ENCODE measurements around the gene DNAH12. TPM values are rescaled to one million over a fixed set of nuclear protein-coding genes. Genes with fewer than 3 reads are reported as not detected.
"Not testable (repeated sequence)": the region's sequence is repeated elsewhere in the genome, so short reads cannot be mapped to it uniquely, and the experiment has no call there.

The DNAH12 gene
- total RNA-seq, 1 donor from 2014 or later: not detected

GRCh38 chr3:57326498-57326897, 217.6 kb downstream of the DNAH12 start:
- H3K9me3 Mint-ChIP-seq; intact Hi-C loops (cut with micrococcal nuclease); DNase-seq (ENCODE audit: low spot score); H3K27me3 Mint-ChIP-seq (ENCODE audit: low read depth); H3K36me3 Mint-ChIP-seq (ENCODE audit: low read depth); H3K4me3 Mint-ChIP-seq (ENCODE audit: low read depth); H3K27ac Mint-ChIP-seq; H3K4me1 Mint-ChIP-seq (ENCODE audit: low read depth): not testable (repeated sequence)

DNA sequence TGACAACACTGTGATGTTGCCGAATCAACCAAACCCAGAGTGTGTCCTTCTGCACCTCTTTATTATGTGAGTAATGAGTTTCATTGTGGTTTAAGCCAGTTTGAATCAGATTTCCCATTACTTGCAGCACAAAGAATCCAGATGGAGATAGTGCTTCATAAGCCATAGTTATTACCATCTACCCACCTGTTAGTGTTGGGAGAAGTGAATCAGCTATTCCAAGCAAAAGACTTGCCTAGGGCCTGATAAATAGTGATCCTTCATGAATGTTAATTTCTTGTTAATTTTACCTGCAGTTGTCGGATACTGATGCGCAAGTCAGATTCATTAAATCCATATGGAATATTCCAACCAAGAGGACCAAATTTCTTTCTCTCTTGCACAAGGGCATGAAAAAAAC, 229.9 kb downstream of the DNAH12 start:
- H3K9me3 Mint-ChIP-seq: no peaks in the 10 kb centered on the region
- intact Hi-C loops (cut with micrococcal nuclease): no loop called here
- H3K4me3 Mint-ChIP-seq (ENCODE audit: low read depth): no peak overlapping the region
- H3K36me3 Mint-ChIP-seq (ENCODE audit: low read depth): no peaks in the 10 kb centered on the region
- H3K27ac Mint-ChIP-seq: no peak overlapping the region
- no peak for DNase-seq (ENCODE audit: low spot score)
- H3K4me1 Mint-ChIP-seq (ENCODE audit: low read depth): no peaks in the 10 kb centered on the region
- peaks cover 26% of the 10 kb centered on the region for H3K27me3 Mint-ChIP-seq (ENCODE audit: low read depth)

GRCh38 chr3:57309769-57310360, 234.3 kb downstream of the DNAH12 start:
- H3K36me3 Mint-ChIP-seq (ENCODE audit: low read depth): no peaks in the 10 kb centered on the region
- H3K27me3 Mint-ChIP-seq (ENCODE audit: low read depth): peaks cover 6% of the 10 kb centered on the region
- H3K9me3 Mint-ChIP-seq: no peaks in the 10 kb centered on the region
- no peak for DNase-seq (ENCODE audit: low spot score)
- H3K4me3 Mint-ChIP-seq (ENCODE audit: low read depth): no peak overlapping the region
- no peak overlapping the region for H3K27ac Mint-ChIP-seq
- no peaks in the 10 kb centered on the region for H3K4me1 Mint-ChIP-seq (ENCODE audit: low read depth)
- intact Hi-C loops (cut with micrococcal nuclease): no loop called here

DNA sequence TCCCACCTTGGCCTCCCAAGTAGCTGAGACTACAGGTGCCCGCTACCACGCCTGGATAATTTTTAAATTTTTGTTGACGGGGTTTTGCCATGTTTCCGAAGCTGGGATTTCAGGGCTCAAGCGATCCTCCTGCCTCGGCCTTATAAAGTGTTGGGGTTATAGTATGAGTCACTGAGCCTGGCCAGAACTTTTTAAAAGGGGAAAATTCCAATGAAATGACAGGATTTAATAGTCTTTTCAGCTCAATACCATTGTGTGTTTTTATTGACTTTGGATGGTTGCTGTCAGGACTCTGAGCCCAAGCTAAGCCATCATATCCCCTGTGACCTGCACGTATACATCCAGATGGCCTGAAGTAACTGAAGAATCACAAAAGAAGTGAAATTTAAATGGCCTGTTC, 240.6 kb downstream of the DNAH12 start:
- H3K4me1 Mint-ChIP-seq (ENCODE audit: low read depth); H3K27ac Mint-ChIP-seq; DNase-seq (ENCODE audit: low spot score); intact Hi-C loops (cut with micrococcal nuclease); H3K36me3 Mint-ChIP-seq (ENCODE audit: low read depth); H3K27me3 Mint-ChIP-seq (ENCODE audit: low read depth); H3K4me3 Mint-ChIP-seq (ENCODE audit: low read depth); H3K9me3 Mint-ChIP-seq: not testable (repeated sequence)

GRCh38 chr3:57298041-57298440, 246.1 kb downstream of the DNAH12 start:
- intact Hi-C loops (cut with micrococcal nuclease): no loop called here
- no peaks in the 10 kb centered on the region for H3K9me3 Mint-ChIP-seq

GRCh38 chr3:57292897-57293526, 251.1 kb downstream of the DNAH12 start:
- H3K27me3 Mint-ChIP-seq (ENCODE audit: low read depth): peaks cover 23% of the 10 kb centered on the region
- DNase-seq (ENCODE audit: low spot score): no peak
- H3K4me3 Mint-ChIP-seq (ENCODE audit: low read depth): no peak overlapping the region
- peaks cover 4% of the 10 kb centered on the region for H3K4me1 Mint-ChIP-seq (ENCODE audit: low read depth)
- intact Hi-C loops (cut with micrococcal nuclease): no loop called here
- no peak overlapping the region for H3K27ac Mint-ChIP-seq
- H3K9me3 Mint-ChIP-seq: no peaks in the 10 kb centered on the region
- H3K36me3 Mint-ChIP-seq (ENCODE audit: low read depth): no peaks in the 10 kb centered on the region

More at GRCh38 chr3:57298041-57298440, 246.1 kb downstream of the DNAH12 start:
- Mint-ChIP-seq H3K4me3 (ENCODE audit: low read depth) (no peak overlapping the region), H3K36me3 (ENCODE audit: low read depth) (no peaks in the 10 kb centered on the region), H3K27me3 (ENCODE audit: low read depth) (peaks cover 19% of the 10 kb centered on the region), H3K4me1 (ENCODE audit: low read depth) (no peaks in the 10 kb centered on the region), H3K27ac (no peak overlapping the region)
- DNase-seq (ENCODE audit: low spot score): no peak

GRCh38 chr3:57292159-57292896, 251.8 kb downstream of the DNAH12 start, which contains the start of gene ASB14:
TSS of gene ASB14 (minus strand) at chr3:57292685. CDS start at chr3:57292033, 652 bp downstream.
- no peak for DNase-seq (ENCODE audit: low spot score)
- Mint-ChIP-seq H3K4me3 (ENCODE audit: low read depth) (no peak within 1 kb of the TSS), H3K36me3 (ENCODE audit: low read depth) (no peaks in the 10 kb centered on the region), H3K27me3 (ENCODE audit: low read depth) (peaks cover 18% of the 10 kb centered on the region), H3K9me3 (no peaks in the 10 kb centered on the region), H3K4me1 (ENCODE audit: low read depth) (peaks cover 4% of the 10 kb centered on the region), H3K27ac (no peak within 1 kb of the TSS)
- intact Hi-C loops (cut with micrococcal nuclease): no loop called here

DNA sequence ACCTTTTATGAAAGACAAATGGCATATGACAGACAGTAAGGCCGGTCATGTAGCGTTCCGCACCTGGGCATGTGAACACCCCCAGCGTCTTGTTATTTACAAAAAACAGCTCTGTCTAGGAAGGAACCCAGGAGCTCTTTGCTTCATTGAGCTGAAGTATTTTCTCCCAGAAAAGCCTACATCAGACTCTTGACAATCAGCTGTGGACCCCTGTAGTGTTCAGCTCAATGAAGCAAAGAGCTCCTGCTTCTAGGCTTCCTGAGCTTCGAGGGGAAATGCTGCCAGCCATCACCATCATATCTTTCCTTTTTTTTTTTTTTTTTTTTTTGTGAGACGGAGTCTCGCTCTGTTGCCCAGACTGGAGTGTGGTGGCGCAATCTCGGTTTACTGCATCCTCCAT, 255.7 kb downstream of the DNAH12 start:
- intact Hi-C loops (cut with micrococcal nuclease): no loop called here
- Mint-ChIP-seq H3K4me1 (ENCODE audit: low read depth) (peaks cover 4% of the 10 kb centered on the region), H3K4me3 (ENCODE audit: low read depth) (no peak overlapping the region), H3K27me3 (ENCODE audit: low read depth) (peaks cover 14% of the 10 kb centered on the region), H3K27ac (no peak overlapping the region), H3K9me3 (peaks cover 4% of the 10 kb centered on the region), H3K36me3 (ENCODE audit: low read depth) (no peaks in the 10 kb centered on the region)
- DNase-seq (ENCODE audit: low spot score): no peak

DNA sequence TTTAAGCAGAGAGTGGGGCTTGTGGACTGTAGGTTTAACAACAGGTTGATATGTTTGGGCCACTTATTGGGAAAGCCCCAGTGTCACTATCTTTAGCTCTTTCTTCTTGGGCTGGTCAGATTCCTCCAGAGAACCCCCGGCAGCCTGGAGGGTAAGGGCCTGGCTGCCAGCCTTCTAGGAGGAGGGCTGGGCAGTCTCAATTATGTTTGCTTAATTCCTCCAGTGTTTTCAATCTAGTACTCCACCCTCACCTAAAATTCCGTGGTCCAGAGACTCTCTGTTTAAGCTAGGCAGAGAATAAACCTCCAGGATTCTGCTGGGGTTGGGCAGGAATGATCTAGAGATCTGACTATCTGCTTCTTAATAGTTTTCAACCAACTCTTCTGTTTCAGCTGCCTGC, 256.9 kb downstream of the DNAH12 start:
- peaks cover 13% of the 10 kb centered on the region for H3K27me3 Mint-ChIP-seq (ENCODE audit: low read depth)

GRCh38 chr3:57283334-57283733, 260.8 kb downstream of the DNAH12 start:
- Mint-ChIP-seq H3K4me1 (ENCODE audit: low read depth) (peaks cover 5% of the 10 kb centered on the region), H3K36me3 (ENCODE audit: low read depth) (no peaks in the 10 kb centered on the region), H3K27ac (no peak overlapping the region), H3K27me3 (ENCODE audit: low read depth) (no peaks in the 10 kb centered on the region), H3K4me3 (ENCODE audit: low read depth) (no peak overlapping the region), H3K9me3 (peaks cover 4% of the 10 kb centered on the region)
- intact Hi-C loops (cut with micrococcal nuclease): no loop called here
- DNase-seq (ENCODE audit: low spot score): no peak

More for the DNA sequence above, 256.9 kb downstream of the DNAH12 start:
- Mint-ChIP-seq H3K36me3 (ENCODE audit: low read depth) (no peaks in the 10 kb centered on the region), H3K4me3 (ENCODE audit: low read depth) (no peak overlapping the region), H3K9me3 (peaks cover 4% of the 10 kb centered on the region), H3K4me1 (ENCODE audit: low read depth) (peaks cover 4% of the 10 kb centered on the region), H3K27ac (no peak overlapping the region)
- DNase-seq (ENCODE audit: low spot score): no peak
- intact Hi-C loops (cut with micrococcal nuclease): no loop called here

GRCh38 chr3:57281715-57282114, 262.4 kb downstream of the DNAH12 start:
- intact Hi-C loops (cut with micrococcal nuclease): no loop called here
- no peak for DNase-seq (ENCODE audit: low spot score)
- peaks cover 5% of the 10 kb centered on the region for H3K4me1 Mint-ChIP-seq (ENCODE audit: low read depth)
- peaks cover 4% of the 10 kb centered on the region for H3K36me3 Mint-ChIP-seq (ENCODE audit: low read depth)
- no peak overlapping the region for H3K4me3 Mint-ChIP-seq (ENCODE audit: low read depth)
- peaks cover 4% of the 10 kb centered on the region for H3K9me3 Mint-ChIP-seq
- H3K27ac Mint-ChIP-seq: no peak overlapping the region
- H3K27me3 Mint-ChIP-seq (ENCODE audit: low read depth): no peaks in the 10 kb centered on the region

- no peaks in the 10 kb centered on the region for H3K27me3 Mint-ChIP-seq (ENCODE audit: low read depth)
- intact Hi-C loops (cut with micrococcal nuclease): no loop called here
- no peak overlapping the region for H3K27ac Mint-ChIP-seq
- no peak for DNase-seq (ENCODE audit: low spot score)
- H3K4me1 Mint-ChIP-seq (ENCODE audit: low read depth): peaks cover 5% of the 10 kb centered on the region
- H3K4me3 Mint-ChIP-seq (ENCODE audit: low read depth): no peak overlapping the region
- H3K36me3 Mint-ChIP-seq (ENCODE audit: low read depth): peaks cover 4% of the 10 kb centered on the region
- H3K9me3 Mint-ChIP-seq: no peaks in the 10 kb centered on the region
These were observed 264.5 kb downstream of the DNAH12 start for GRCh38 chr3:57279685-57280084.

DNA sequence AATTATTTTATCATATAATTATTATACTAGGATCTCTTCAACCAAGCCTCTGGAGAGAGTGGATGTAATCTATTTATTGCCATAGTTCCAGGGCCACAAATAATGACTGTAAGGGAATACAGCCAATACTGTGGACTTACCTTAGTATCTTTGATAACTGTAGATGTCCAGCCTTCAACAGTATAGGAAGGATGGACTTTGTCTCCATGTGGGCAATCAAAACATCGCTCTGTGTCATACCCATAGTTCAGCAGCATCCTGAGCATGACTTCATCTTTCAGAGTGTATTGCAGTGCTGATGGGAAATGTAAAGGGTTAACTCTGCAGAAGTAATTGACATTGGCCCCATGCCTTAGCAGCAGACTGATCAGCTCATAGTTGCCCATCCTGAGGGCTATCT, 265.9 kb downstream of the DNAH12 start:
- Mint-ChIP-seq H3K27me3 (ENCODE audit: low read depth) (no peaks in the 10 kb centered on the region), H3K9me3 (no peaks in the 10 kb centered on the region), H3K4me3 (ENCODE audit: low read depth) (no peak overlapping the region), H3K36me3 (ENCODE audit: low read depth) (peaks cover 8% of the 10 kb centered on the region), H3K27ac (no peak overlapping the region), H3K4me1 (ENCODE audit: low read depth) (peaks cover 5% of the 10 kb centered on the region)
- no peak for DNase-seq (ENCODE audit: low spot score)
- intact Hi-C loops (cut with micrococcal nuclease): no loop called here

Measured in activated T-helper 2 cell treated with anti-CD3 and anti-CD28 coated beads, Interferon-gamma antibody, Interleukin-2, Interleukin-4, amounts not matched to agents 10 μg/mL and 5 μg/mL and 100 μg/mL, durations not matched to agents 14 hours and 24 hours and 36 hours (primary cell).